ENCODE results near the gene PPP1R1C.

PPP1R1C gene

DNA sequence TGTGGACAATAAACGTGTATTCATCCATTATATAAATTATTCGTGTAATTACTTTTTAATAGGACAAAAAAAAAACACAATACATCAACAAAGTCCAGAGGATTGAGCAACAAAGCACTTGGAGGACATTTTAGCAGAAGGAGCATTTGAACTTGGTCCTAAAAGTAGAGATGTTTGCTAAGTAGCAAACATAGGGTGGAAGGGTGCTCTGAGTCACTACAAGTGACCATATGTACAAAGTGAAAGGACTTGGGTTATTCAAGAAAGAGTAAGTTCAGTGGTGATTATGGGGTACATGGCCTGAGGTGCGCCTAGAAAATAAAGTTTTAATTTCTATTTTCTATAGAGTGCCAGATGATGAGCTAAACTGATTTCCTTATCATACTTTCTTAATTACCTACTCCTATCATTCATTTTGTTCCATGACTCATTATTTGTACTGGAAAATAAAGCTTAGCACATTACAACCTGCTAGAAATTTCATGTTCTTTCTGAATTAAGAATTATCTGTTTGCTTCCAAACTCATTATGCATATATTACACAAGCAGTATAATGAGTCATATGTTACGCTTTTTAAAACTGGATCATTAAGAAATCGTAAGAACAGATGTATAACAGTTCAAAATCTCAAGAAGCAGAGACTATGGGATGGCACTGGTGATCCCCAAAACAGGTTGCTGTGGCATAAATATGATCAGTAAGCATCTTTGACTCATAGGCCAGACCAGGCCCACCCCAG is 13.1 kb upstream of the PPP1R1C start:
- DNase-seq (ENCODE audit: low read depth) = no peak

DNA sequence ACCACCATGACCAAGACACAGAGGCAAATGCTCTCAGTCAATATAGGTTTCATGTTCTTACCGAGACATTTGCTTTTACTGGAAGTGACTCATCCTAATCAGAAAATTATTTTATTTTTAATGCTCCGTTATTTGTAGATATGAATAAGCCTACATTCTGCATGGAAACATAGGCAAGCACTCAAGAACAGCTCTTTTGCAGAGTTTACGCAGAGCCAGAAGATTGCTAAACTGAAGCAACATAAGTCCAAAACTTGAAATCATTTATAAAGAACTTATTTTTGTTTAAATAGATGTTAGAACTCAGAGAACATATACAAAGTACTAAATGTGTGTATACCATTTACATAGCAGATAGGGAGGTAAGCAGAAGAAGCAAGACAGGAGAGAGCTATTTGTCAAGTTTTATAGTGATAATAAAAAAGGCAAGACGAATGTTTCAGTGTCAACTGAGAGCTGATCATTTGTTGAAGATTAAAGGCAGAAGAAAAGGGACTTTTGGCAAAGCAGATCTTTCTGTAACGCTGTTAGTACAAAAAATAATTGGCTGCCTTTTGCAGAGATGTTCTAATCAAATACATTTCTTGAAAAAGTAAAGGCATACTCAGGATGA is 12.4 kb upstream of the PPP1R1C start:
- DNase-seq (ENCODE audit: low read depth) = no peak

DNA sequence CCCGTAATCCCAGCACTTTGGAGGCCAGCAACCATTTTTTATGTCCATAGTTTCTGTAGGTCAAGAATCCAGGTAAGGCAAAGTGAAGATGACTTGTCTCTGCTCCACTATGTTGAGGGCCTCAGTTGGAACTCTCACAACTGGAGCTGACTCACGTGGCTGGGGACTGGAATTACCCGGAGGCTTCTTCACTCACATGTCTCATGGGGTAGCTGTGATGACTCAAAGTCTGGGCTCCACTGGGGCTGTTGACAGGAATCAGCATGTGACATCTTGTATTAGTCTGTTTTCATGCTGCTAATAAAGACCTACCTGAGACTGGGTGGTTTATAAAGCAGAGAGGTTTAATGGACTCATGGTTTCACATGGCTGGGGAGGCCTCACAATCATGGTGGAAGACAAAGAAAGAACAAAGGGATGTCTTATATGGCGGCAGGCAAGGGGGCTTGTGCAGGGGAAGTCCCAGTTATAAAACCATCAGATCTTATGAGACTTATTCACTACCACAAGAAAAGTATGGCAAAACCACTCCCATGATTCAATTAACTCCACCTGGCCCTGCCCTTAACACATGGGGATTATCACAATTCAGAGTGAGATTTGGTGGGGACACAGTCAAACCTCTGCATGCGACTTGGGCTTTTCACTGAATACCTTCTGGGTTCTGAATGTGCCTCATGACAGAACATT is 7.8 kb upstream of the PPP1R1C start:
- DNase-seq (ENCODE audit: low read depth) = no peak

DNA sequence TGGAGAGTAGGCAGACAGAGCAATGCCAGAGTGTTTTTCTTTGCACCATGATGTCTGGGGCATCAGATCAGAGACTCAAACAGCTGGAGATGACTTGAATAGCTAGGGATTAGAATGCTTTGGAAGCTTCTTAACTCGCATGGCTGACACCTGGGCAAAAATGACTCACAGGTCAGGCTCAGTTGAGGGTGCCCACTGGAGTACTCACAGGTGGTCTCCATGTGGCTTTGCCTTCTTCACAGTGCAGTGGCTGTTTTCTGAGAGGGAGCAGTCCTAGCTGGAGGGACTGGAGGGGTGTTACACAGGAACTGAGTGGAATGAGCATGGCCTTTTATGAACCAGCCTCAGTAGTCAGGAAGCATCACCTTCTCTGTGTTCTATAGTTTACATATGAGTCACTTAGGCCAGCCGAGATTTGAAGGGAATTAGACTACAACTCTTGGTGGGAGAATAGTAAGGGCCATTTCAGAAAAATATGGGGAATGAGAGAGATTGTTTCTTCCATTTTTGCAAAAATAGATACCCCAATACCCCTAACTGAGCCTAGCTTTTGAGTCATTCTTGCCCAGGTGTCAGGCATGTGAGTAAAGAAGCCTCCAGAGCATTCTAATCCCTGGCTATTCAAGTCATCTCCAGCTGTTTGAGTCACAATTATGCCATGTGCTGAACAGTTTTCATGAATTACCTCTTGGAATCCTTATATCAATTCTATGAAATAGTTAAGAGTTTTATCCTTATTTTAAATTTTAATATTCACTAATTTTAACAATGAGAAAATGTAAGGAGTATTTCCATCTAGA is 7.1 kb upstream of the PPP1R1C start:
- DNase-seq (ENCODE audit: low read depth) = no peak

GRCh38 chr2:181984060-181984459 is 1.6 kb upstream of the PPP1R1C start:
- no peak for DNase-seq (ENCODE audit: low read depth)

GRCh38 chr2:181984814-181985631 is 630 bp upstream of the PPP1R1C start:
- no peak for DNase-seq (ENCODE audit: low read depth)

DNA sequence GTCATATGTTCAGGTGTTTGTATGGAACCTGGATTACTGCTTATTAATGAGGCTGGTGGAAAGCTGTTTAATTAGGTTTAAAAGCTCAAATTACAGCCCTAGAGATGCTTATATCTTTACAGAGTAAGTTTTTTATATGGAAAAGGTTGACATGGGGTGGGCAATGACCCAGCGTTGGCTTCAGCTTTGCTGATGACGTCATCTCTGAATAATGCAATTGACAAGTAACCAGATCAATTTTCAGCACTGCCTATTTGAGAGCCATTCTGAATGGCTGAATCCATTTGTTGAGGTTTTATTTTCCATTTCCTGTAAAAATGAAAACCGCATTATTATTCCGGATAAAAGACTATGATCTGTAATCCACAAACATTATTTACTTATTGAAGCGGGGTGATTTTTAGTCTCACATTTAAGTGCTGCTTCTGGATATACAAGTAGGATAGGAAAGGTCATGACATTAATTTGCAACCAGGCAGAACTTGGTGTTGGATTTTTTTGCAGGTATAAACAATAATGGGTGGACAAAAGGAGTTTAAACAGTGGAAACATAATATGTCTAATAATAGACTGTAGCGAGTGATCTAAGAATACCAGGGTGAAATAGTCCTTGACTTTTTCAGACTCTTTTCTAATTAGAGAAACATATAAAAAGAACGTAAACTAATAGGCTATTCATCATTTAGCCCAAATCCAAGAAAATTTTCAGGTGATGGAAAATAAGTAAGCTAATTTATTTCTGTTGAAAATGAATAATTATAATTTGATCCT is 2.7 kb downstream of the PPP1R1C start:
- no peak for DNase-seq (ENCODE audit: low read depth)

- no peak for DNase-seq (ENCODE audit: low read depth)
These were observed 3.4 kb downstream of the PPP1R1C start for GRCh38 chr2:181989099-181989498.

GRCh38 chr2:181991171-181991885 is 5.7 kb downstream of the PPP1R1C start:
- no peak for DNase-seq (ENCODE audit: low read depth)

GRCh38 chr2:181992776-181993175 is 7.1 kb downstream of the PPP1R1C start:
- no peak for DNase-seq (ENCODE audit: low read depth)

DNA sequence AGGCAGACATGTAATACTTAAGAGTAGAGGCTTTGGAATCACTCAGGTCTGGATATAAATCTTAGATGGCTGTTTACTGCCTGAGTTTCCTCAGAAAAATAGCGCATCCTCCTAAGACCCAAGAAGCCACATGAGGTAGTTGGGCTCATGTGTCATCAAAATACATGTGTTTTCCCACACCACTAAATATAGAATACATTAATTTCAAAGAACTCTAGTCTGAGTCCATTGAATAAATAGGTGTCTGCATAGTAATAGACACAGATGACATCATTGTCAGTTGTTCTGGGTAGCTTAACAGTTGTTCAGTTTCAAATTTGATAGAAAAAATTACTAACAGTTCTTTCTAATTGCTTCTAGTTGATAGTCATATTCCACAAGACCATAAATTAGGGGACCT is 9.6 kb downstream of the PPP1R1C start:
- DNase-seq (ENCODE audit: low read depth) = no peak

DNA sequence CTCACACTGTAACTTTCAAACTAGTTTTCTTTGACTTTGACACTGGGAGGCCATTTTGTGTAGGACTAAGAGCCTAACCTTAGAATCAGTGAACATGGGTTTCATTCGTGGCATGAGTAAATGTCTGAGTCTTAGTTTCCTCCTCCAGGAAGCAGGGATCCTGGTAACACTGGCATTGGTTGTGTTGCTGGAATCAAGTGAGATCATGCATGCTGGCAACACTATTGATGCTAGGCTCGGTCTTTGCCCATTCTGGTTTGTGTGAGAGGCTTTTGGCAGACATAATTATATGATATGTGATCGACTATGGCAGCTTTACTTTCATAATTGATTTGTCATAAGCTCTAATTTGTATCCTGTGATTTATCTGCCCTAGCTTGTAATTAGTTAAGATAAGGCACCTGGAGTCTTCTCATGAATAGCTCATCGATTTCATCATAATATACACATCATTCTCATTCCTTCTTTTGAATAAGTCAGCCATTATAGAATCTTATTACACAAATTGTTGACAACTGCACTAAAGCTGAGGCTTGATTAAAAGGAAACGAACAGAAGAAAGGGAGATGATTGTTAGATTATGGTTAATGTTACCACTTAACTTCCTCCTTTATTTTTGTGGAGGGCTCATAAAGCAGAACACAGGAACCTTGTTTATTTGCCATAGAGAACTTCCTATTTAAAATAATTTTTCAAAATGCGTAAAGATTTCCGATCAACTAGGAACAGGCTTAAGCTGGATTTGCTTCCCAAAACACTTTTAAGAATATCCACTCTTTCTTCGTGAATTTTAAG is 12.6 kb downstream of the PPP1R1C start:
- DNase-seq (ENCODE audit: low read depth) = no peak

DNA sequence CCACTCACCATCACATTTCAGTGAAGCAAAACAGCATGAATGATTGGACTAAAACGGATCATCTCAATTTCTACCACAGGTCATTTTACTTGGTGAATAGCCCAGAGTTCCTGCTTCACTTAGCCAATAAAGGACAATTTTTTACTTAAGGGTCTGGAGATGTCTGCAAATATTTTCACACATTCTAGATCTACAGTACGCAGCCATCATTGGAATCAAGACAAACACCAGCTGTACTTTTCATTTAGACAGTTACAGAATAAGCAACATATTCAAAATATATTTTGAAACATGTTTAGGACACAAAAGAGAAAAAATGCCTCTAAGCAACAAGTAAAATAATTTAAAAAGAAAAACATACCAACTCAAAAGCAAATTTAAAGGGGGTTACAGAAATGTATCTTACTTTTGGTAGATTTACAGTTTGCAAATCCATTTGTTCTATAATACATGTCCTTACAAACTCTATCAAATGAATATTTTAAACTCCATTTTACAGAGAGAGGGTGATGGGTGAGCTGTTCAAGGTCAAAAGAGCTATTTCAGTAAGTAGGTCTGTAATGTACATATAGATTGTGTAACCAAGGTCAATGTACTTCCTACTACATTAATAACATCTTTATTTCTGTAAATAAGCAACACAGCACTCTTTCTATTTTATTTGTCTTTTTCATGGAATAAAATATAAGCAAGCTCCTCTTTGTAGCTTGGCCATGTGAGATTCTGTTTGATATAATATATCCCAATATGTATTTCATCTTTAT is 13.4 kb downstream of the PPP1R1C start:
- no peak for DNase-seq (ENCODE audit: low read depth)

GRCh38 chr2:181999911-182000310 is 14.3 kb downstream of the PPP1R1C start:
- DNase-seq (ENCODE audit: low read depth) = no peak

DNA sequence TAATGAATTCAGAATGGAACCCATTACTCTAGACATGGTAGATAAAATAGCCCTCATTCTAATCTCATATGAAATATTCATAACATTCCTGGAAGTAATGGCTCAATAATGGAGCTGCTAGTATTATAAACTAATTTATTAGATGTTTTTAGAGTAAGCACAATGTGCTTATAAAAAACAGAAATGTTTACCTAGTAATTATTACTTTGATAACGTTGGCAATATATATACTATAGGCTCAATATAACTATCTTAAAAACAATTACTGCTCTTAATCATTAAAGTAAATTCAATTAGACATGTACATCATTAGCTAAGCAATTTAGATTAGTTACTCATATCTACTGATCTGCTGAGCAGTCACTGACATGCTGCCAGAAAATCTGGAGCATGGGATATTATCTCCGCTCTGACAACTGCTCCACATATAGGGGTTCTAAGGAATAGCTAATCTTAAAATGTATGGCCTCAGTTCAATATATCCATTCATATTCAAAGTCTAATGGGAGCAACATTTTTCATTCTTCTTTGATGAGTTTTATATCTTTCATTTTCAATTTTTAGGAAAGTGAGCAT is 19.4 kb downstream of the PPP1R1C start:
- no peak for DNase-seq (ENCODE audit: low read depth)

GRCh38 chr2:182006595-182007341 is 21.1 kb downstream of the PPP1R1C start:
- no peak for DNase-seq (ENCODE audit: low read depth)

DNA sequence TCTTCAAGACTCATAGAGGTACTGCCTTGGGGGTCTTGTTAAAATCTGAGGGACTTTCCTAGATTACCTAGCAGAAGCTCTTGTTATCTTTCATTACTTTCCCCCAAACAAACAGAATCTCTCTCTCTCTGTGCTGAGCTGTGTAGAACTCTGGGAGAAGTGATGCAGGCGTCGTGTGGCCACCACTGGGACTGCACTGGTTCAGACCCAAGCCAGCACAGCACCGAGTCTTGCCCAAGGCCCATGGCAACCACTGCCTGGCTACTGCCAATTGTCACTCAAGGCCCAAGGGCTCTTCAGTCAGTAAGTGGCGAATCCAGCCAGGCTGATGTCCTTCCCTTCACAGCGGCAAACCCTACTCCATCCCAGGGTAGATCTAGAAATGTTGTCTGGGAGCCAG is 28.6 kb downstream of the PPP1R1C start:
- no peak for DNase-seq (ENCODE audit: low read depth)

All from stimulated activated CD8-positive, alpha-beta memory T cell treated with anti-CD3 and anti-CD28 coated beads, Interleukin-4, amount 100 ng/mL, for 24 hours (primary cell).